A673 (cell line): ENCODE data around the gene IQCH. TPM values are rescaled to one million over a fixed set of nuclear protein-coding genes. Genes with fewer than 3 reads are reported as not detected.

Experiments used
- BruUV-seq: library from RNA; stranded (reverse); fragments of 400-500 nt; replicated peaks from 2 replicates; lab custom pipeline; 2021; lab: Mats Ljungman, UMichigan
- CTCF ChIA-PET: fragments of 300-600 bp; sonication (Branson Sonifier 250); formaldehyde crosslinking; loops from one replicate; lab custom pipeline; 2022; ENCODE audit warnings: antibody characterized with exemption; lab: Charles Lee
- POLR2A ChIA-PET: fragments of 300-600 bp; sonication (Branson Sonifier 250); formaldehyde crosslinking; loops from one replicate; lab custom pipeline; 2022; ENCODE audit warnings: antibody characterized with exemption; ENCODE audit not compliant: low non-redundant PET; lab: Charles Lee
- DNase-seq: peaks from one replicate; pipeline ENCODE4 v3.0.0-alpha.2; 2015; ENCODE audit warnings: low spot score
- H3K27ac ChIP-seq: fragments of 200-600 bp; sonication (generic); 2 replicates; pipeline ENCODE4 v1.5.1; 2016; ENCODE audit warnings: mixed run types, low read depth, mild to moderate bottlenecking, mixed read lengths, antibody characterized with exemption, low read length; ENCODE audit not compliant: poor library complexity, severe bottlenecking
- H3K27me3 ChIP-seq: fragments of 200-600 bp; sonication (generic); replicated peaks from 2 replicates; pipeline ENCODE4 v1.6.1; 2017; ENCODE audit warnings: mixed run types, low read depth, mild to moderate bottlenecking, mixed read lengths, antibody characterized with exemption, low read length; ENCODE audit not compliant: insufficient read depth, poor library complexity
- H3K36me3 ChIP-seq: fragments of 200-600 bp; sonication (generic); 2 replicates; pipeline ENCODE4 v1.6.1; 2016; ENCODE audit warnings: mixed run types, mild to moderate bottlenecking, mixed read lengths, antibody characterized with exemption, low read length; ENCODE audit not compliant: insufficient read depth, poor library complexity, severe bottlenecking
- H3K4me1 ChIP-seq: fragments of 200-600 bp; sonication (generic); 2 replicates; pipeline ENCODE4 v1.6.1; 2017; ENCODE audit warnings: mixed run types, mild to moderate bottlenecking, mixed read lengths, antibody characterized with exemption, low read length; ENCODE audit not compliant: insufficient read depth, poor library complexity, severe bottlenecking
- H3K4me3 ChIP-seq: fragments of 200-600 bp; sonication (generic); 2 replicates; pipeline ENCODE4 v1.5.1; 2016; ENCODE audit warnings: low read depth, mixed run types, mild to moderate bottlenecking, mixed read lengths, low read length; ENCODE audit not compliant: poor library complexity, severe bottlenecking
- H3K9me3 ChIP-seq: fragments of 200-600 bp; sonication (generic); 2 replicates; pipeline ENCODE4 v1.6.1; 2016; ENCODE audit warnings: mixed run types, low read depth, mild to moderate bottlenecking, mixed read lengths, antibody characterized with exemption, low read length; ENCODE audit not compliant: poor library complexity, severe bottlenecking
- EZH2 ChIP-seq: fragments of 200-600 bp; sonication (generic); IDR thresholded peaks from 2 replicates; pipeline ENCODE4 v1.6.1; 2017; ENCODE audit warnings: borderline replicate concordance, low read depth, mild to moderate bottlenecking, mixed read lengths, antibody characterized with exemption, low read length; ENCODE audit not compliant: poor library complexity, severe bottlenecking
- intact Hi-C: fragments of 100-400 bp; cut with micrococcal nuclease; formaldehyde crosslinking; loops from one replicate; pipeline ENCODE4 v1.10.0; 2022; ENCODE audit not compliant: unreplicated experiment
- total RNA-seq: library from RNA; stranded (reverse); gene quantifications from 2 replicates; pipeline ENCODE4 v1.2.3, GENCODE V29; 2021
- TF ChIP-seq, protein P1 (sequence below): fragments of 300-800, 200-600 bp; sonication (generic); conservative IDR thresholded peaks from 2 replicates; pipeline ENCODE4 v1.5.1; 2017; ENCODE audit warnings: low read depth, mild to moderate bottlenecking, antibody characterized with exemption, low read length, moderate library complexity, mixed read lengths

The IQCH gene
- total RNA-seq, 1 experiment from 2014 or later = 1.7 TPM

DNA sequence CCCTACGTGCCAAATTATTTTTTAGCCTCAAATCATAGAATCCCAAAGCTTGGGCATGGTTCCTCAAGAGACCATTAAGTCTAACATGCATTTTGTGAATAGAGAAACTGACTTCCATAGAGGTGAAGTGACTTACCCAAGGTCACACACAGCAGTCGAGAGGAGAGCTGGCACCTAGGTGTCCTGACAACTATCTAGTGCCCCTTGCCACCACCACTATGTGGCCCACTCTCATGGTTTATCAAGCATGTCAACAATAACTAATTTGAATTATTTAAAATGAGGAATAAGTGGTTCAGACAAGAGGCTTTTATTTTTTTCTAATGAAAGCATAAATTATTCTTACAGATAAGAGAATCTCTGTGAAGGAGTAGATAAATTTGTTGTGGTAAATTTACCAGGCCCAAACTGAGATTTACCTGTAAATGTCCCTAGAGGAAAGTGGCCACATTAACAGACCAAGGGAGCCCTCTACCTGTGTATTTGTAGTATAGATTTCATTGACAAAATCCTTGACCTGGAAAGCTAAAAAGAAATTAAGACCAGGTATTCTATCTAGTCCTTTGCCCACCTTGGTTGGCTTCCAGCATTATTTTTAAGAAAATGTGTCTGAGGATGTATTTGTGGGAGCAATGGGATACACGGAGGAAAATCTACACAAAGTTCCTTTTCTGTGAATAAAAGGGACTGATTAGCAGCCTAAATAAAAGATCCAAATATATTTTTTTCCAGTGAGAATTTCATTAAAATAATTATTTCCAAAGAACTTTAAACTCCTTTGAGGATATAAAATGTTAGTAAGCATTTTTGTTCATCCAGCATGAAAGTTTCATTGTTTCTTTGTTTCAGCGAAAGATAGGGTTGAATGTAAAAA lies 49.1 kb downstream of the IQCH start:
- ChIA-PET CTCF (interaction anchor here (1.0 kb wide), 1 partner anchor 357 kb away, joined by 9 read pairs; no protein-coding TSS in a partner anchor), POLR2A (interaction anchor here (0.5 kb wide), 1 partner anchor 56 kb away, joined by 3 read pairs; no protein-coding TSS in a partner anchor)
- H3K4me1 ChIP-seq = peaks cover 13% of the 10 kb centered on the region
- no peak overlapping the region for H3K27ac ChIP-seq
- H3K4me3 ChIP-seq = no peak overlapping the region
- intact Hi-C loops = loop anchor here (1.0 kb wide), 1 partner anchor 357 kb away; no protein-coding TSS in a partner anchor
- no TSS peak for BruUV-seq
- TF ChIP-seq, protein P1, sequence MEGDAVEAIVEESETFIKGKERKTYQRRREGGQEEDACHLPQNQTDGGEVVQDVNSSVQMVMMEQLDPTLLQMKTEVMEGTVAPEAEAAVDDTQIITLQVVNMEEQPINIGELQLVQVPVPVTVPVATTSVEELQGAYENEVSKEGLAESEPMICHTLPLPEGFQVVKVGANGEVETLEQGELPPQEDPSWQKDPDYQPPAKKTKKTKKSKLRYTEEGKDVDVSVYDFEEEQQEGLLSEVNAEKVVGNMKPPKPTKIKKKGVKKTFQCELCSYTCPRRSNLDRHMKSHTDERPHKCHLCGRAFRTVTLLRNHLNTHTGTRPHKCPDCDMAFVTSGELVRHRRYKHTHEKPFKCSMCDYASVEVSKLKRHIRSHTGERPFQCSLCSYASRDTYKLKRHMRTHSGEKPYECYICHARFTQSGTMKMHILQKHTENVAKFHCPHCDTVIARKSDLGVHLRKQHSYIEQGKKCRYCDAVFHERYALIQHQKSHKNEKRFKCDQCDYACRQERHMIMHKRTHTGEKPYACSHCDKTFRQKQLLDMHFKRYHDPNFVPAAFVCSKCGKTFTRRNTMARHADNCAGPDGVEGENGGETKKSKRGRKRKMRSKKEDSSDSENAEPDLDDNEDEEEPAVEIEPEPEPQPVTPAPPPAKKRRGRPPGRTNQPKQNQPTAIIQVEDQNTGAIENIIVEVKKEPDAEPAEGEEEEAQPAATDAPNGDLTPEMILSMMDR = peak; percentile 54
- no peak for TF ChIP-seq EZH2
- H3K9me3 ChIP-seq = no peaks in the 10 kb centered on the region
- peak; percentile 17 for DNase-seq
- H3K36me3 ChIP-seq = no peaks in the 10 kb centered on the region
- H3K27me3 ChIP-seq = no peaks in the 10 kb centered on the region

DNA sequence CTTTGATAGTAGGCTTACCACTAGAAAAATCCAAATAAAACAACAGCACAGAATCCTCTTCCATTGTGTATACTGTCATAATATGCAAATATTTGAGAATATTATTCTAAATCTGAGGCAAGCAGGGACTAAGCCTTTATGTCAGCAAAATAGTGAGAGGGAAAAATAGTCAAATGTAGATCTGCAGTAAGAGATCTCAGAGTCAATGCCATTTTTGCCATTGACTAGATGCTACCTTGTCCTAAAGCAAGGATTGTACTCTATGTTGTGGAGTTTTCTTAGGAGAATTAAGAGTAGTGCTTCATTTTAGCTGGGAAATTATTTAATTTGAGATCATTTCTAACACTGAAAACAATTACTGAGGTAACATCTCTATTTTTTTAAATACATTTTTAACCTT lies 50.2 kb downstream of the IQCH start:
- Histone ChIP-seq H3K4me3 (no peak overlapping the region), H3K4me1 (peaks cover 13% of the 10 kb centered on the region), H3K9me3 (no peaks in the 10 kb centered on the region), H3K27me3 (no peaks in the 10 kb centered on the region), H3K27ac (no peak overlapping the region), H3K36me3 (no peaks in the 10 kb centered on the region)
- ChIA-PET POLR2A (no interaction called here), CTCF (interaction anchor here (0.7 kb wide), 1 partner anchor 14 kb away, joined by 5 read pairs; no protein-coding TSS in a partner anchor)
- no TSS peak for BruUV-seq
- DNase-seq = no peak
- intact Hi-C loops = loop anchor here (5.0 kb wide), 1 partner anchor 533 kb away; no protein-coding TSS in a partner anchor
- TF ChIP-seq, protein P1 = no peak
- no peak for TF ChIP-seq EZH2

DNA sequence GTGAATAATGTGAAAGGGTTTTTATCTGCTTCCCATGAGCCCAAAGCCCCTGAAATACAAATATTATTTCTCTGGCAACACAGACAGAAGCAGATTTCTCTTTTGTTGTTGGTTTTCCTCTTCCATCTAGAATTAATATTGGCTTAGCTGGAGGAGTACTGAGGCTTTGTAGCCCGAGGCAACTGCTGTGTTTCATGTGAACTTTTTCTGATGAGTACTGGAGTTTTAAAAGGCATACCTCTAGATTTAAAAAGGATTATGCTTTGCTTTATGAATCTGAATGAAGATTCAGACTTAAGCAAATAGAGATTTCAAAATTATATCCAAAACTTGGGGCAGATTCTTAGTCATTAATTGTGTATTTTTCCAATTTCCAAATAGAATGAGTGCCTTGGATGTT lies 50.9 kb downstream of the IQCH start:
- H3K4me1 ChIP-seq = peaks cover 13% of the 10 kb centered on the region
- H3K27ac ChIP-seq = no peak overlapping the region
- DNase-seq = no peak
- H3K9me3 ChIP-seq = no peaks in the 10 kb centered on the region
- ChIA-PET POLR2A (no interaction called here), CTCF (no interaction called here)
- no peaks in the 10 kb centered on the region for H3K27me3 ChIP-seq
- no TSS peak for BruUV-seq
- no peaks in the 10 kb centered on the region for H3K36me3 ChIP-seq
- intact Hi-C loops = loop anchor here (5.0 kb wide), 1 partner anchor 532 kb away; no protein-coding TSS in a partner anchor
- no peak overlapping the region for H3K4me3 ChIP-seq
- TF ChIP-seq, protein P1 = no peak
